ENCODE results near the gene PEG3.
"Not testable (repeated sequence)": the region's sequence is repeated elsewhere in the genome, so short reads cannot be mapped to it uniquely, and the experiment has no call there.

Gene PEG3

DNA sequence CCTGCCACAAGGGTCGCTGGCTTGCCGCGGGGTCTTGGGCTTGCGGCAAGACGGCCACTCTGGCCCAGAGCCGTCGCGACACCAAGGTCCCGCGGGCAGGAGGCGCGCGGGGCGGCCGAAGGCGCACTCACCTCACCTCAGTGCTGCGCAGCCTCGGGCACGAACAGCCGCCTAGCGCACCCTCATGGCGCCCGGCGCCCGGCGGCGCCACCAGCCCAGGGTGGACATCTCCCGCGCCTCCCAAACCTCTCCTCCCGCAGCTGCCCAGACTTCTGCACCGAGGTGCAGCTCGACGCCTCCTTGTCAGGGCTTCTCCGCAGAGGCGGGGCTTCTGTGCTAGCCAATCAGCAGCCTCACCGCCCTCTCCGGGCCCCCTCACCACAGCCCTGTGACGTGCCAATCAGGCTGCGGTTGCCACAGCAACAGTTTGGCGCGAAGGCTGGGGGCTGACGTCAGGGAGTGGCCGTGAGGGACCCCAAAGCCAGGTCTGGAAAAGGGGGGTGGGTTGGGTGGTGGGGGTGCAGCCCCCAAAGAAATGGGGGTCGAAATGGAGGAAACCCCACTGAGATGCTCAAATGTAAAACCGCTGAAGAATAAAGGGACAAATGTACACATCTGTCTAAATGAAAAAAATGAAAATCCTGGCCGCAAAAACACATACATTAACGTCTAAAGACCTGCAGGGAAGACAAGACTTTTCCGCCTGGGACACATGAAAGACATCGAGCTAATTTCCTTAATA lies at the start of gene PEG3, which contains the start of gene ZIM2:
TSS of gene PEG3 (minus strand) at position 276 of the 742 bp plus-strand sequence. CDS start 16,071 bp downstream, outside the sequence.
TSS of gene ZIM2 (minus strand) at position 276 of the 742 bp plus-strand sequence. CDS start 16,449 bp downstream, outside the sequence.
- DNase-seq, result no peak

DNA sequence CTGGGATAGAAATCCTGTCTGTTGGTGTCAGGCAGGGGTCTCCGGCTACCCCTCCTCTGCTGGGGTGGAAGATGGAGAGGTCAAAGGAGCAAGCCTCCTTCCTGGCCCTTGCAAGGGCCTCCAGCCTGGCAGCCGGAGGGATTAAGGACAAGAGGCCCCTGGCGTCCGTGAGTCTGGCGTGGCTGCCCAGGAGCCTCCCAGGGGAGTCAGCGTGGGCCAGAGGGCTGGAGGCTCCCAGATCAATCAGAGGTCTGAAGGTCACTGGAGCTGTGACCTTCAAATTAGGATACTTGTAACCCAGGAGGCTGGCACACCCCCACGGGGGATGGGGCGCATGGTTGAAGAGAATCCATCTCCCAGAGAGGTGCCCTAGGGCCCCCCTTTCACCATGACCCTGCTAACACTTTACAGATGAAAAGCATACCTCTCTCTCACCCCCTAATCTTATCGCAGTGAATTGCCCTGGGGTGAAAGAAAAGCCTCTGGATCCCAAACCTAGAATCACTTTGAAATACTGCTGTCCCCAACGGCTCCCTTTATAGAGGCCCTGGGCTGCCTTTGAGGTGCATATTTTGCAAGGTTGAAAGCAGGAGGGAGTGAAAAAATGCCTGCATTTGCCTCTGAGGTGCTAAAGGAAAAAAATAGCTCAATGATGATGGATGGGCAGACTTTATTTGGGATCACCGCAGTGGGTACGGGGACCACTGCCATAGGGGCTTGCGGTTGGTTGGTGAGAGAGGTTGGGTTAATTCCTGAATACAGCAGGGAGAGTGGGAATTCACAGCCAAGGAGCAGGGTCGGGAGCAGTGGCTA lies 44.9 kb upstream of the PEG3 start:
- DNase-seq, result no peak

GRCh38 chr19:56884441-56884840 lies 43.9 kb upstream of the PEG3 start:
- no peak for DNase-seq

- DNase-seq, result no peak
Measured at GRCh38 chr19:56880592-56881190, 40.2 kb upstream of the PEG3 start.

DNA sequence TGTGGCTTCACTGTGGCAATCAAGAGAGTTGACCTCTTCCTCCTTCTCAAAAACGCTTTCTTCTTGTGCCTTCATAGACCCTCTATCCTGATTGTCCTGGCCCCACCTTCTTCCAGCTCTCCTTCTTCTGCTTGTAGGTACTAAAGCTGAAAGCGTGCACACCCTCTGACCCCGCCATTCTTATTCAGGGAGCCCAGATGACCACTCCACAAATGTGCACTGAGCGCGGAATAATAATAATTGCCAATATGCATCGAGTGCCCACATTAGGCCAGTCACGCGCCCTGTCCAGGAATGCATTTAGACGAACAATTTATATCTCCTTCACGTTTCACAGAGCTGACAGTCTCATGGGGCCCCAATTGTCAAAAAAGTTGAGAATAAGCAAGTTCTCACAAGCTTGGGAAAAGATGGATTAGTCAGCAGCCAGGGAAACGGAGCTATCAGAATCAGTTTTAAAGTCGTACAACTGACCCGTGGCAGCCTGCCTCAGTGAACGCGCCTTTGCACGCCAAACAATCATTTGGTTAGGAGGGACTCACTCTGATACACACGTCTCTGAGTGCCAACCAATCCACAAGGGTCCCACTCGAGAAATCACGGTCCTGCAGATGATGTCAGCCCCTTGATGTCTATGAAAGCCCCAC lies 36.7 kb upstream of the PEG3 start:
- DNase-seq, result no peak

DNA sequence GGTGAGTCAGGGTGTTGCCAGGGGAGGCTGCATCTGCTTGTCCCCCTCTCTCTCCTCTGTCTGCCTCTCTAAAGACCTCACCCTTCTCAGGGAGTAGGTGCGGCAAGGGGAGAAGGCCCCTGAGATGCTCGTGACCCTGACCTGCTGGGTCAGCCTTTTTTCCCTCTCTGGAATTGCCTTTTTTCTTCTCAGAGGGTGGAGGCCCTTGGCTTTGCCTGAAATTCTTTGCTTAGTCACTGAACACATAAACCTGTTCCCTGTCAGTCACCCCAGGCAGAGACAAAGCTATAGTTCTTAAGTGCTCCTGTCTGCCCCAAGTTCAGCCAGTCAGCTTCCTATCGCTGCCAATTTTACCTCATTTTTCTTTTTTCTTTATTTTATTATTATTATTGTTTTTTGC lies 35.2 kb upstream of the PEG3 start:
- DNase-seq, result no peak

- no peak for DNase-seq
Measured at GRCh38 chr19:56874530-56874929, 34.0 kb upstream of the PEG3 start.

GRCh38 chr19:56873493-56873892 lies 33.0 kb upstream of the PEG3 start:
- no peak for DNase-seq

DNA sequence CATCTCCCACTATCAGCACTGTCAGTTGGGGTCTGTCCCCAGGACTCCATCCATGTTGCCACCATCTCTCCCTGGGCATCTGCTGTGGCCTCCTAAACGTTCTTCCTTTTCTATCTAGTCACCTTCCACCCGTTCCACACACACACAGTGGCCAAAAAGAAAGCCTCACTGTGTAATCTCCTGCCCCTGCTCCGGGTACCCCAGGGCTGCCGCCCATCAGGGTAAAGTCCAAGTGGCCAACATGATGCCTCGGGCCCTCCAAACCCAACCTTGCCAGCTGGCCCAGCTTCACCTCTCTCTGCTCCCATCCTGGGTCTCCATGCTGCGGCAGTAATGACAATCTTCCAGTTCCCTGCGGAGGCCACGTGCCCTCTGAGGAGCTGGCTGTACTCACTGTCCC lies 29.4 kb upstream of the PEG3 start:
- DNase-seq, result no peak

DNA sequence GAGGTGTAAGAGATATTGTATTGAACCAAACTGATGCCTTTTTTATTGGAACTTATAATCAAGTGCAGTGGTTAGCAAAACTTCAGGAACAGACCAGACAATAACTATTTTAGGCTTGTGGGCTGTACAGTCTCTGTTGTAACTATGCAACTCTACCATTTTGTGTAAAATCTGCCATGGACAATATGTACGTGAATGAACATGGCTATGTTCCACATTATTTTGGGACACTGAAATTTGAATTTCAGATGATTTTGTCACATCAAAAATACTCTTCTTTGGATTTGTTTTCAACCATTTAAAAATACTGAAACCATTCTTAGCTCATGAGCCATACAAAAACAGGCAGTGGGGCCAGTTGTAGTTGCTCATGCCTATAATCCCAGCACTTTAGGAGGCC lies 27.9 kb upstream of the PEG3 start:
- DNase-seq, result no peak

- DNase-seq, result no peak
Measured at GRCh38 chr19:56866538-56866937, 26.0 kb upstream of the PEG3 start.

- no peak for DNase-seq
Measured at GRCh38 chr19:56864443-56865125, 24.1 kb upstream of the PEG3 start.

DNA sequence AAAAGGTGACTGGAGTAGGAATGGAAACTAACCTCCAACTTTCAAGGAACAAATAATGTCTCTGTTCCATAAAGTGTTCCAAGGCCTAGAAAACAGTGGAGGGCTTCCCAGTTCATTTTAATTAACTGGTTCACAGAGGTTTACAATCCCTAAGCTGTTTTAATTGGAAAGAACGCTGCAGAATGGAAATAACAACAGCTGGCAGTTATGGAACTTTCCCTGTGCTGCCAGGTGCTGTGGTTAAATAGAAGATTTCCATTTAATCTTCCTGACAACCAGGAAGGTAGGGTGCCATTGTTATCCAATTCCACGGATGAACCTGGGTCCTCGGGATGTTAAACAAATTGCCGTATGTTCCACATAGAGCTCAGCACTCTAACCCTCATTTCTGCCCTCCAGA lies 22.2 kb upstream of the PEG3 start:
- DNase-seq, result no peak

DNA sequence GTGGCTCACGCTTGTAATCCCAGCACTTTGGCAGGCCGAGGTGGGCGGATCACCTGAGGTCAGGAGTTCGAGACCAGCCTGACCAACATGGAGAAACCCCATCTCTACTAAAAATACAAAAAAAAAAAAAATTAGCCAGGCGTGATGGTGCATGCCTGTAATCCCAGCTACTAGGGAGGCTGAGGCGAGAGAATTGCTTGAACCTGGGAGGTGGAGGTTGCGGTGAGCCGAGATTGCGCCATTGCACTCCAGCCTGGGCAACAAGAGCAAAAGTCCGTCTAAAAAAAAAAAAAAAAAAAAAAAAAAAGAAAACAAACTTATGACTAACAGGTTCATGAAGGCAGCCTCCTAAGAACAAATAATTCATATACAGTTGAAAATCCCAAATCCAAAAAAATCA lies 19.9 kb upstream of the PEG3 start:
- DNase-seq, result not testable (repeated sequence)

- no peak for DNase-seq
Measured at GRCh38 chr19:56858026-56858425, 17.5 kb upstream of the PEG3 start.

- DNase-seq, result no peak
Measured at GRCh38 chr19:56856822-56857221, 16.3 kb upstream of the PEG3 start.

DNA sequence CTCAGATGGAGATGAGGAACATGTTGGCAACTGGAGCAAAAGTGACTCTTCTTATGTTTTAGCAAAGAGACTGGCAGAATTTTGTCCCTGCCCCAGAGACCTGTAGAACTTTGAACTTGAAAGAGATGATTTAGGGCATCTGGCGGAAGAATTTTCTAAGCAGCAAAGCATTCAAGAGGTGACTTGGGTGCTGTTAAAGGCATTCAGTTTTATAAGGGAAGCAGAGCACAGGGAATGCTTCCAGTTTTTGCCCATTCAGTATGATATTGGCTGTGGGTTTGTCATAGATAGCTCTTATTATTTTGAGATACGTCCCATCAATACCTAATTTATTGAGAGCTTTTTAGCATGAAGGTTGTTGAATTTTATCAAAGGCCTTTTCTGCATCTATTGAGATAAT lies 11.8 kb upstream of the PEG3 start:
- not testable (repeated sequence) for DNase-seq

DNA sequence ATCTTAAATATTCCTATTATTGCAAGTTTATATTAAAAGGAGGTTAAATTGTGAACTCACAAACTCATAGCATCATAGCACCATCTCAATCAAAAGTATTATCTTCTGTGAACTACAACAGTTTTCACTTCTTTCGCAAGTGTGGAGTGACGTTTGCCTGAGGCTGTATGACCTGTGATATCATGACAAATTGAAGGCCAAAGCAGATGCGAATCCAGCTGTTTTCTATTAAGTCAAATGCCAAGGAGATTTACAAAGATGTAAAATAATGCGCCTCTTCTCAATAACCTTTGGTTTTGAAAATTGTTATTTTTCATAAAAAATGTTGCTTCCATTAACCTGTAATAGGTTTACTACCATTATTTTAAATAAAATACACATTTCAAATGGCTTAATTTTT lies 7.6 kb upstream of the PEG3 start:
- no peak for DNase-seq

DNA sequence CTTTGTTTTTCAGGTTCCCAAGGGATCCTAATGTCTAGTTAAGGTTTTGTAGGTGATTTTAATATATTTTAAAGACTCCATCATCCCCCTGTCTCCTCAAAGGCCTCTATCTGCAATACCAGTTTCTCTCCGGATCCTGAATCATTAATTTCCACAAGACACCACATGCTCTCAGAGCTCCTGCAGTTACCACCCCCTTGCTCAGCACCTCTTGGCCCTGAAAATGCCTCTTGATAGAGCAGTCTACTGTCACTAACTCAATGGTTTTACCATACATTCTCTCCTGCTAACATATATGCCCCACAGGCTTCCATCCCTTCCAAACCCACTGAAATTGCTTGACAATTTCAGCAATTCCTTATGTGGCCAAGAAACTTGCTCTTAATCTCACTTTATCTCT lies 1.9 kb upstream of the PEG3 start:
- DNase-seq, result no peak

DNA sequence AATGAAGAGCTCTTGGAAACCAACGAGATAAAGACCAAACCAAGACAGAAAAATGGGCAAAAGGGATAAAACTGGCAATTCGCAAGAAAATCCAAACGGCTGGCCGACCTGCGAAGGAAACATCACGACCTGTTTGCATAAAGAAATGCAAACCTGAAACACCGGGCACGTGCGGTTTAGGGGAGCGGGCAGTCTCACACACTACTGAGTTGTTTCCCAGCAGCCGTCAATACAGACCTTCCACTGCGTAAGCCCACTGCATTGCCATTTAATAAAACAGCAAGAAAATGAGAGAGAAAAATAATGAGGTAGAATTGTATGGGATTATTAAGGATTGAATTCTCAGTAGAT lies 642 bp upstream of the PEG3 start:
- DNase-seq, result no peak

DNA sequence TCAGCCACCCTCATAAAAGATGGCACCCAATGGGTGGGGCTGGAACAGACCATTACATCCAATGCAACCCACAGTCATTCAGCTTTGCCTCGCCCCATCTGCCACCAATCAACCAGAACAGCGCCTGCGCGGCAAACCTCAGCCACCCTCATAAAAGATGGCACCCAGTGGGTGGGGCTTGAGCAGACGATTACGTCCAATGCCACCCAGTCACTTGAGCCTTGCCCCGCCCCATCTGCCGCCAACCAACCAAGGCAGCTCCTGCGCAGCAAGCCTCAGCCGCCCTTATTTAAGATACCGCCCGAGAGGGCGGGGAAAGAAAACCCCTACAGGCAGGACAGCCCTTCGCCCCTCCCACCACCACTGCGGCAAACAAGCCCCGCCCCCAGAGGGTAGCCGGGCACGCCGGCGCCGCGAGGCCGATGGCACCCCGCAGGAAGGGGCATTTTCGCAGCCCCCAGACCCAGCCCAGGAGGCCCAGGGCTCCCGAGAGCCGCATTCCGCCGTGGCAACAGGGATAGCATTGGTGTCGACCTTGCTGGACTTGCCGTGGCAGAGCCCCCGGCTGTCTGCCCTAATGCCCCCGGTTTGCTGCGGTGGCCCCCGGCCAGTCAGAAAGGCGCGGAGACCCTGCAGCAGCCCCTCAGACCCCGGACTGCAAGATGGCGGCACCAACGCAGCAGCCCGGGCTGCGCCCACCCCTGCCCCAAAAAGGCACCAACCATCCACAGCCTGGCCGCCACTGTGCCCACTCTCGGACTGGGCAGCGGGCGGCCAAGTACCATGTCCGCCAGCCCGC lies 675 bp downstream of the PEG3 start:
- DNase-seq, result no peak

Measured in NCI-H510A (cell line).